GM21515 (cell line): ENCODE data around the gene ZNF438.

Source experiments
- ATAC-seq: cut with Tn5 transposase; IDR thresholded peaks from one replicate; pipeline ENCODE4 v1.9.1; 2021; ENCODE audit not compliant: unreplicated experiment

ZNF438 gene

DNA sequence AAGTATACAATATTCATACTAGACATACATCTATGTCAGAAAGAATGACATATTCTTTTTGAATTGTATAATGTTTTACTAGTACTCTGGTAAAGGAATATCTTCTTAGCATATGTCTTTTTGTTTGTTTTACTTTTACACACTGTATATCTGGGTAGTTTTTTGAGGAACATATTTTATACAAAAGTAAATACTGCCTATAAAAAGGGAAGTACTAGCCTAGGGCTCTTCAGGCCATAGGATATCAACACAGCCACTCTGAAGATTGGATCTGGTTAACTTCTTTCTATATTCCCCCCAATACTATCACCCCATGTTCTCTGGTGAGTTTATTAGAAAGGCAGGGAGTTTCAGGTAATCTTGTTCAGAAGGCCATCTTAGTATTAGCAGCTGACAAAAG lies 134.6 kb downstream of the ZNF438 start:
- ATAC-seq = no peak

DNA sequence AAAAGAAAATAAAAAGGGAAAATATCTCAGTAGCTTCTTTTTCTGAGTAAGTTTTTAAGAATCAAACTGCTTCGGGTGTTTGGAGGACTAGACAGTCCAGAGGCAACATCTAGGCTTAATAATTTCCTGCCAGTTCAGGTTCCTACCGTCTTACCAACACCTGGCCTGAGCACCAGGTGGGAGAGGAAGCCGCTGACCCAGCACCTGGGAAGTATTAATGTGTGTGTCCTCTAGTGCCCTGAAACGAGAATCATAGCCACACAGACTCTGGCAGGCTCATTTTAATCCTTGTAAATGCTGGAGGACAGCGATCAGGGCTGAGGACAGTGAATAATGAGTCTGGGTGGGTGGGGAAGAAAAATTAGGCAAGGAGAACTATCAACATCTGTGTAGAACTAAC lies 137.4 kb downstream of the ZNF438 start:
- no peak for ATAC-seq

DNA sequence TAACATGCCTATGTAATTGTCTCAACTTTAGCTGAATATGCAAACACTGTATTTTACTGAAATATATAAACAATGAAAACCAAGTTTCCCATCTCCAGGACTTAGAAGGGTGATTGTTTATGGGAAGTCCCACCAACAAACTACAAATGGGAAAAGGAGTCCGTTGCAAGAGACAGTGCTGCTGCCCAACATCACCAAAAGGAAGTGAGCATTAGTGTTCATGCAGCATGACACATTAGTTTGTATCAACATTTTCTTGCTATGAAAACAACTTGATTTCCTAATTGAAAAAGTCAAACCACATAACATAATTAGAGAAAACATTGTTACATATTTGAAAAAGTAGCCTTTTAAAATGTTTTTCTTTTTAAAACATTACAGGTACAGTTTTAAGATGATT lies 138.5 kb downstream of the ZNF438 start:
- no peak for ATAC-seq

DNA sequence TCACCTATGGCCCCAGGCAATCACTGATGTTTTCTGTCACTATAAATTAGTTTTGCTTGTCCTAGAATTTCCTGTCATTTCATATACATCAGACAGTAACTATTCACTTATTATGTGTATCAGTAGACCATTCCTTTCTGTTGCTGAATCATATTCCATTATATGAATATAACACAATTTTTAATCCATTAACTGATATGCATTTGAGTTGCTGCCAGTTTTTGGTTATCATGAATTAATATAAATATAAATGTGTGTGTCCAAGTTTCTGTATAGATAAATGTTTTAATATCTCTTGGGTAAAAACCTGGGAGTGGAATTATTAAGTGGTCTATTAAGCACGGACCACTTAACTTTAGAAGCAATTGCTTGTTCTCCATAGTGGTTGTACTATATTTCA lies 143.8 kb downstream of the ZNF438 start:
- no peak for ATAC-seq

DNA sequence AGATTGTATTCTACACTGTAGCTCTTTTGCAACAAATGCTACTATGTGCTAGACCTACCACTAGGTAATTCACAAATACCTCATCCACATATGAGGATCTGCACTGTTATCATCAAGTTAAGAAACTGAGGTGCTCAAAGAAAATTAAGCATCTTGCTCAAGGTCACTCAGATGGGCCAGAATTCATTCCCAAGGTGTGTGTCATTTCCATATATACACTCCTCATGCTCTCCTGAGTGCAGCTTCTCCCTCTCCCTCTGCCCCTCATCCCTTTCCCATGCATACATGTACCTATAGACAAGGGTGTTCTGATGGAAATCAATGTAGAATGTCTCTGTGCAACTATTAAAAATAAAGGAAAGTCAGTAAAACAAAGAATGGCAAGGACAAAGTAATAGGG lies 146.2 kb downstream of the ZNF438 start:
- no peak for ATAC-seq

DNA sequence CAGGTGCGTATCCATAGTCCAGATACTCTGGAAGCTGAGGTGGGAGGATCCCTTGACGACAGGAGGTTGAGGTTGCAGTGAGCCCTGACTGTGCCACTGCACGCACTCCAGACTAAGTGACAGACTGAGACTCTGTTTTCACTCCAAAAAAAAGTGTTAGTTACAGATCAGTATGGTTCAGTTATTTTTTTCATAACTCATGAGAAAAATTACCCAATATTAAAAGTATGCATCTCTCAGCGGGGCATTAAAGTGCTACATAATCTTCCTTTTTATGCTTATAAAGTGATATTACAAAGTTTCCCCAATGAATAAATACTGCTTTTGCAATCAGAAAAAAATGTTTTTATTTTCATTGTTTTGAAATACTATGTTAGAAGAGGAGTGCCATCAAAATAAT lies 147.9 kb downstream of the ZNF438 start:
- ATAC-seq = no peak

DNA sequence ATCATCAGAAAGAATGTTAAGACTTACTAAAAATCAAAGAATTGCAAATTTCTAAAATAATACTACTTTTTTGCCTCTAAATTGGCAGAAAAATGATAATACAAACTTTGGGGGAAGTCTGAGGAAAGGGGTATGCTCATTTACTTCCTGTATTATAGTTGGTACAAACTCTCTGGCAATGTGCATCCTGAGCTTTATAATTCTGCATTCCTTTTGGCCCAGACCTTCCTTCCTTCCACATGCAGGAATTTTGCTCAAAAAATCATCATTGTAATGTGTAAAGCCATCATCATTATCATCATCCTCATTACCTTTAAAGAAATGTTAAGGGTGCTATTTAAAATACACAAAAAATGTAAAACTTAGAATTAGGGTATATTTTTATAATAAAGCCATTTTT lies 148.5 kb downstream of the ZNF438 start:
- no peak for ATAC-seq

DNA sequence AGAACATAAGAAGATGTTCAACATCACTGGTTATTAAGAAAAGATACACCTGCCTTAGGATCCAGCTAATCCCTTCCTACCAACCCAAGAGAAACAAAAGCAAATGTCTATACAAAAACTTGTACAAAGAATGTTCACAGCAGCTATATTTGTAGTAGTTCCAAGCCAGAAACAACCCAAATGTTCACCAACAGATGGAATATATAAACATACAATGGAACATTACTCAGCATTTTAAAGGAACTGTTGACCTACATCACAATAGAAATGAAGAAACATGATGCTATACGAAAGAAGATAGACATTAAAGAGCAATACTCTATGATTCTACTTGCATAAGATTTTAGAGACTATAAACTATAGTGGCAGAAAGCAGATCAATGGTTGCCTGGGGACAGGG lies 149.4 kb downstream of the ZNF438 start:
- ATAC-seq = no peak

DNA sequence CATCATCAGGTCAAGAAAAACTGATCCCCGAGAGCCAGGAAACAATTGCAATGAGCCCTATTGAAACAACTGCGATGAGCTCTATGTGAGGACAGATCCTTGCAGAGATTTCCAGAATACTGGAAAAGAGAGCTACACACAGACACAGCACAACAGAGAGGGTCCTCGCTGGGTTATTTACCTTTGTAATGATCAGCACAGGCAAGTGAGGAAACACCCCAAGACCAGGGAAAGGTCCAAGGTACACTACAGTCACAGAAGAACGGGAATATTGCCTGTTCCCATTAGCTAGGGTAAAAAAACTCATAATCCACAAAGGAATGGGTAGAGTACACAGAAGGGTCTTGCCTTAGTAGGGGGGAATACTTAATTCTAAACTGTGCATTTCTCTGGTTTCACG lies 152.7 kb downstream of the ZNF438 start:
- no peak for ATAC-seq

DNA sequence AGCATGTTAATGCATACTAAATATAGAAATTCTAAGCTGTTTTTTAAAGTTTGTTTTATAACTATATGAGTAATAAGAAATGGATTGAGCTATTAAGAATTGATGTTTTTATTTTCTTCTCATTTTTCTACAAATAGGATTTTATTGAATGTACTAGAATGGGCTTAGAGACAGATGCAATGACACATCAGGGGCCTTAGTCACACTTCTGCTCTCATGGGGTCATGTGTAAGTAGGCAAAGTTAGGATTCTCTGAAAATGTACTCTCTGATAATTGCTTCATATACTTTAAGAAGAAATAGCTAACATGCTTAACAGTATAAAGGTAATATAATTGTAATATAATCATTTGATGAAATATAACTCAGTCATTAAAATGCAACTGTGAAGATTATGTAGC lies 154.6 kb downstream of the ZNF438 start:
- no peak for ATAC-seq

DNA sequence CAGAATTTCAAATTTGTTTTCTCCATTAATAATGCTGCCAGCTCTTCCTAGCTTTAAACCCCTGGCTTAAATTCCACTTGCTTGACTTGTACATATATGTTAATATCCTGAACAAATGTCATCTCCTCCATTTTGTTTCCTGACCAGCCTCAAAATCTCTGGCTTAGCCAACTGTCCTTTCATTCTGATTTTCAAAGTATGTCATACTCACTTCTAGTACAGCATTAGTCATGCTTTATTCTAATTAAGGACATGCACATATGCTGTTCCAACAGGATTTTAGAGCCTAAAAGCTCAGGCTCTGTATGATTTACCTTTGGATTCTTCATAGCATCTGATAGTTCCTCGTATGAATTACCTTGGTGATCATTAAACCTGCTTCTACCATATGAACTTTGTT lies 158.3 kb downstream of the ZNF438 start:
- ATAC-seq = no peak

DNA sequence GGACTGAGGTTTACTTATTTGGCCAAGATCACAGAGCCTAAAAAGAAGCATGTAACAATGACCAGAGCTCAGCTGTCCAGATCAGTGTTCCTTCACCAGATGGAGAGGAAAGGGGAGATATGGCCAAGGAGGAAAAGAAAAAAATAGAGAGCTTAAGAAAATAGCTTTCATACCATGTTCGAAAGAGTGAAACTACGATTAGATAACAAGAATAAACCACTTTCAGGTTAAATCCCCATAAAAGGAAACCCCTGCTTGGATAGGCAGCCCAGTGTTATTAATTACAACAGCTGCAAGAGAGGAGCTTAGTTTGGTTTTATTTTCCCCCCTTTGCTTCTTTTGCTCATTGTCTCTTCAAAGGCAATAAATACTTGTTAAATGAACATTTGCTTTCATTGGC lies 160.8 kb downstream of the ZNF438 start:
- no peak for ATAC-seq

DNA sequence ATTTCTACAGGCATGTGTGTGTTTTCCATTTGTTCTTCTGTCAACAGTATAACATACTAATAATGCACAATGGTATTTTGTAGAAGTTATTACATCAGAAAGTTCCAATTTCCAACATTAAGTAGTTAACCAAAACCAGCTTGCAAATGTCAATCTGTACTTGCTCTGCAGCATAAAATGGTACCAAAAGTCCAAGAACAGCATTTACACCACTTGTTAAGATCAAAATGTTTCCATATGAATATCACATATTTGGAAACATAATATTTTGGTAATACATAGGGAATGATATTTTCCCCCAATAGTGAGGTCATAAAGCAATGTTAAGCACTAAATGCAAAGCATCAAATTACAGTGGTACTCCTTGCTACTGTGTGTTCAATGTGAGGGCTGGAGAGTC lies 162.1 kb downstream of the ZNF438 start:
- ATAC-seq = no peak

DNA sequence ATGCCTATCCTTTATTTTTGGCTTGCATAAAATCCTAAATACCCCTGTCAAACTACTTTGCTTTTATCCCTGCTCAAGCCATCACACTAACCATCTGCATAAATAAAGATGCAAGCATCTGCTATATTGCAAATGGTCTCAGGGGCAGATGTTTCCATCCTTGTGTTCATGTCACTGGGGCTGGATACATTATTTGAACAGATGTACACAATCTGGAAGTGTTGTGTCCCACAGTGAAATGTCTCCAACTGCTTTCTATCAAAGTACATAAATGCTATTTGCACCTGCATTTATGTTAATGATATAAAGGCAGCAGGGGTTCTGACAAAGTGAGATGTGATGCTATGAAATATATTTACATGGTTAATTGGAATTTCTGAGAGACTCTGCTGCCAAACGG lies 163.1 kb downstream of the ZNF438 start:
- ATAC-seq = no peak

DNA sequence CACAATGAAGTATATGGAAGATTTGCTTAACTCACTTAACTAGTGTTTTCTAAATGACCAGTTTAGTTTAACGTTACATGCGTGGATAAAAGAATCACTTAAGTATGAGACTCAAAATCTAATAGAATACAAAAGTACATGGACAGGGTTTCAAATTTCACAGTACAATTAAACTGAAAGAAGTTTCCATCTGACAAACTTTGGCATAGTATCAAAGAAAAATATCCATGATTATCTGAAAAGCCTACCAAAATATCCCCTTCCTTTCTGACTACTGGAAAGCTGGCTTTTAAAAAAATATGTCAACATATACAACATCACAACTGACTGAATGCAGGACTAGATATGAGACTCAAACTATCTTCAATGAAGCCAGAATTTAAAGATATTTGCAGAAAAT lies 164.8 kb downstream of the ZNF438 start:
- no peak for ATAC-seq

DNA sequence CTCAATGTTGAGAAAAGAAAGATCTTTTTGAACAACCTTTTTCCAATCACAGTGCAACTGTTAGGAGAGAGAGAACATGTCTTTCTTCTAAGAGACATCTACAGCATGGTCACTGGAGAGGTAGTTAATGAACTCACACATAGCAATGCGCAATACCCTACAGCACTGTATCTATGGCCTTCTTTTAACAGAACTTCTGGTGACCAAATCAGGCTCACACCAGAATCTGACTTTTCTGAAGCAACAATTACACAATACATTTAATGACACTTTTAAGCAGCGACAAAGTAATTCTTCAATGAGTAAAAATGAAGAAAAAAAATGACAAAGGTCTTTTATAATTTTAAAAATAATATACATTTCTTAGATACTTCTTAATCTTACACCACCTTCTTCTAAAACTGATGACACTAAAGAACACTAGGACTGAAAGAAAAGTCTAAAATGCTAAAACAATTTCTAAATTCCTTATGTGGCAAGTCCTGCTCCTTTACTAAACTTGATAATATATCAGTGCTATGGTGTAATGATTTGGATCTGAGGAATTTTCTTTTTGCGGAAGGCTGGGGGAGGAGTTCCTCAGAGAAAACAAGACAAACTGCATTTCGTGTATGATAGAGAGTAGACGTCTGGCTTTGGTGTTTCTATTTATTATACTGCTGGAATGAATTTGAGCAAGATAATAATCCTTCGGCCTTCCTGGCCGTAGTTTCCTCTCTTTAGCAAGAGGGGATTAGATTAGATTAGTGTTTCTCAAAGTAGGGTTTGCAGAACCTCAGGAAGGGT lies 166.3 kb downstream of the ZNF438 start:
- no peak for ATAC-seq

DNA sequence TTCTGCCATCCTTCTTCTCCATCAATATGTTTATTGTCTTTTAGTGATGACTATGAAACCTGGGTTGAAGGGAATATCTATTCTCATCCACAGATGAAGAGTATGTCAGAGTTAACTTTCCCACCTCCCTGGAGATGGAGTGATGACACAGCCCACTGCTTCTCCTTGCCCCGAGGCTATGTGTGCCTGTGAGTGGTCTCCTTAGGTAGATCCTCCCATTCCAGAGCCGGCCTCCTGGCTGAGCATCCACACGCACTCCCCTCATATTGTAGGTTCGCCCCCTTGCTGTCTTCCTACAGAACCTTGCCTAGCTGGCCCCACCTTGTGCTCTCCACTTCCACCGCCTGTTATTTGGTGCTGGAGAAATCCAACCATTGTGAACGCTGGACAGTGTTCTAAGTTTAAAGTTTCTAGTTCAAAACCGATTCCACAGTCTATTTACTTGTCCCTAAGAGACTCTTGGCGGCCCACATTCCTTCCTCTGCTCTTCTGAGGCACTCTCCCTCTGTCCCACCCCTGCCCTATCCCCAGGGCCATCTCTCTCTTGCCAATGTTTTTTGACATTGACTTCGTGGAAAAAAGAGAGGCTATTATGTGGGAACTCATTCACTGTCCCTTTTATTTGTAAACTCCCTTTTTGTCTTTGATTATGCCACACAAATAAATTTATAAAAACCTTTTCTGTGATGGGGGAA lies 168.0 kb downstream of the ZNF438 start:
- ATAC-seq = no peak

DNA sequence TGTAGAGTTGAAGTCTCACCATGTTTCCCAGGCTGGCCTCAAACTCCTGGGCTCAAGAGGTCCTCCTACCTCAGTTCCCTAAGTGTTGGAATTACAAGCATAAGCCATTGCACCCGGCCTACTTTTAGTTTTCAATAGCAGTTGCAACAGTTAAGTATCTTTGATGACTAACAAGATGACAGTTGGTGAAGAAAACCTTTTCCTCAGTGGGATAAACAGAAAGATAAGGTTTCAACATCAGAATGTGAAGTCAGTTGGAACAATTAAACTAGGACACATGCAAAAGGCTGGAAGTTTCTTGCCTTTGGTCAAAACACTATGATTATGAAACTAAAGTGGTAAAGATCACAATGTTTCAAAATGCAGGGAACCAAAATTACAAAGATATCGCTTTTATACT lies 169.2 kb downstream of the ZNF438 start:
- ATAC-seq = no peak

DNA sequence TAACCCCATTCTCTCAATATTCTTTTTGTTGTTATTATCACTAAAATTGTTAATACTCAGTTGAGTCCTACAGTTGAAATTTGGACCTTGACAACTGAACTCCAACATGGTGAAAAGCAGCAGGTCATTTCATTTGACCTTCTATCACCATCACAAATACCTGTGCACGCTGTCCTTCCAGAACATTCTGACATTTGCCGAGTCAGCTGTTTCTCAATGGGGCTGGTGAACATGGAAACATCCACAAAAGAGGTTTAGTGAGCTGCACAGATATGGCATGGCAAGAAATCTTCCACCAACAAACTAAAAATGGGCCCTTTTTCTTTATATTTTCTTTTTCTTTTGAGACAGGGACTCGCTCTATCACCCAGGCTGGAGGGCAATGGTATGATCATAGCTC lies 169.7 kb downstream of the ZNF438 start:
- no peak for ATAC-seq

DNA sequence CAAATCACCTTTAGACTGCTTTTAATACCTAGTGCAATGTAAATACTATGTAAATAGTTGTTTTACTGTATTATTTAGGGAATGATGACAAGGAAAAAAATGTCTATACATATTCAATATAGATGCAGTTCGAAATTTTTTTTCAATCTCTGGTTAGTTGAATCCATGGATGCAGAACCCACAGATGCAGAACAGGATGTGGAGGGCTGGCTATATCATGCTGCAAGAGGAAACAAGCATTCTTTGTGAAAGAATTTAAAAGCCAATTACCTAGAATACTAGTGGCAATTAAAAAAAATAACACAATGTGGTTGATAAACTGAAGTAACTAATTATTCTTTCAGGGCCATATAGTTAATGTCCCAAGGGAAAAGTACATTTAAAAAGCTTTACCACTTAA lies 170.4 kb downstream of the ZNF438 start:
- no peak for ATAC-seq

DNA sequence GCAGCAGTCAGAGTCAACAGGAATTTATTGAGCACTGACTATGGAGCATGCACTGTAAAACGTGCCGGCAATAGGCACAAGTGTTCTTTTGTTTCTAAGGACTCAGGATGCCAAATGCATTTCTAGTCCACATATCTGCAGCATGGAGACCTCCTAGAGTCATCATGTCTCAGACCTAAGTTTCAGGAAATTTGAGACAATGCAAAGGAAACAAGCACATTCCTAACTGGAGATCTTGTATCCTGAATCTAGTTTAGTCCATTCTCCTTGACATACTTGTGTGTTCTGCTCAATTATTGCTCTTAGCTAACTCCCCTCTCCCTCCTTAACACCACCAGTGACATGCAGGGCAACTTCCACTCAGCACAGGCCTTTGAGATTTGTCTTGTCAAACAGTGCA lies 173.2 kb downstream of the ZNF438 start:
- no peak for ATAC-seq

DNA sequence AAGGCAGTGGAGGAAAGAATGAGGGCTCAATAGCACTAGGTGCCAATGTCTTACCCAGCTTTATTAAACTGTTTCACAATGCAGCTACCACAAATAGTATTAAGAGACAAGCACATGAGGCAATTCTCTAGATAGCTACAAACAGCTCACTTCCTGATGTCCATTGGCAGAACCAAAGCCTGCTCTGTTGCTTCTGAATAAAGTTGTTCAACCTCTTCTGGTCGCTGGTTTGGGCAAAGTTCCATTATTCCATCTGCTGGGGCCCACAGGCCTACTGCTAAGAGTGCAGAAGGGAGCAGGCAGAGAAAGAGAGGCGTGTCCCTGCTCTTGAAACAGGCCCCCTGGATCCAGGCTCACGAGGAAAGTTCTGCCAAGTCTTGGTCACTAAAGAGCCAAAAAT lies 173.9 kb downstream of the ZNF438 start:
- ATAC-seq = no peak

DNA sequence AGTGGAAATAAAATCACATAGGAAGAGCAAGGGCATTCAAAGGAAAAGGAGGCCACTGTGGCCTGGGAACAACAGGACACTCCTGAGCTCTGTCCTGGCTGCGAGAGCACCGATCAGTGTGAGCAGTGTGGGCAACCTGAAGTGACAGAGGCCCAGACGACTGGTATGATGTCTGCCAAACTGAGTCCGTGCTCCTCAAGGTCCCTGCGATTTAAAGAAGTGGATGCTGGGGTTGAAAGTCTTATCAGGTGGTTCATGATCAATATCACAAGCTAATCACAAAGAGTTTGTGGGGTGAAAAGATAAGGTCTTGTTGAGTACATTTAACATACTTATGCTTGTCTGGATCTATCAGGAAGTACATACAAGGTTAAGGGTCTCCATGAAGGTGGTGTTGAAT lies 176.5 kb downstream of the ZNF438 start:
- no peak for ATAC-seq
